Skeletal muscle cell (primary cell): Measurements from ENCODE around the gene DDC.
A peak's percentile ranks its signal among the peaks of the same experiment; 100 is the strongest.
"Not testable (repeated sequence)": the region's sequence is repeated elsewhere in the genome, so short reads cannot be mapped to it uniquely, and the experiment has no call there.

Experiments
- DNase-seq: peaks from one replicate; pipeline ENCODE4 v3.0.0-alpha.2; 2010; ENCODE audit warnings: low read depth
- H3K4me3 ChIP-seq: 2 replicates; pipeline ENCODE4 v1.5.1; 2011; ENCODE audit warnings: low read depth, mild to moderate bottlenecking, control low read depth, low read length, moderate library complexity

Gene DDC

GRCh38 chr7:50470250-50471163, 94.7 kb downstream of the DDC start:
- no peak overlapping the region for H3K4me3 ChIP-seq
- no peak for DNase-seq

- DNase-seq: no peak
- no peak overlapping the region for H3K4me3 ChIP-seq
Observed at GRCh38 chr7:50469181-50469580, 96.0 kb downstream of the DDC start.

GRCh38 chr7:50467817-50468610, 97.2 kb downstream of the DDC start:
- peak; percentile 17 for DNase-seq

GRCh38 chr7:50466815-50467585, 98.2 kb downstream of the DDC start:
- no peak overlapping the region for H3K4me3 ChIP-seq
- no peak for DNase-seq

More at GRCh38 chr7:50467817-50468610, 97.2 kb downstream of the DDC start:
- H3K4me3 ChIP-seq: no peak overlapping the region

- DNase-seq: no peak
- H3K4me3 ChIP-seq: no peak overlapping the region
Observed at GRCh38 chr7:50463035-50463434, 102.2 kb downstream of the DDC start.

GRCh38 chr7:50462361-50462760, 102.8 kb downstream of the DDC start:
- no peak overlapping the region for H3K4me3 ChIP-seq
- DNase-seq: no peak

GRCh38 chr7:50461695-50462094, 103.5 kb downstream of the DDC start:
- no peak for DNase-seq
- no peak overlapping the region for H3K4me3 ChIP-seq

- not testable (repeated sequence) for H3K4me3 ChIP-seq, DNase-seq
Observed at GRCh38 chr7:50459183-50459582, 106.0 kb downstream of the DDC start.

- not testable (repeated sequence) for H3K4me3 ChIP-seq, DNase-seq
Observed at GRCh38 chr7:50458651-50459050, 106.6 kb downstream of the DDC start.

GRCh38 chr7:50456371-50457123, 108.7 kb downstream of the DDC start:
- DNase-seq: no peak
- H3K4me3 ChIP-seq: no peak overlapping the region

GRCh38 chr7:50455658-50456057, 109.5 kb downstream of the DDC start:
- no peak overlapping the region for H3K4me3 ChIP-seq
- DNase-seq: no peak

GRCh38 chr7:50454968-50455367, 110.2 kb downstream of the DDC start:
- DNase-seq: no peak
- no peak overlapping the region for H3K4me3 ChIP-seq

GRCh38 chr7:50450590-50451032, 114.6 kb downstream of the DDC start:
- no peak for DNase-seq

GRCh38 chr7:50449881-50450589, 115.2 kb downstream of the DDC start, which contains the start of gene FIGNL1:
Gene FIGNL1, minus strand, starts transcription at chr7:50450350. Its CDS starts 3,063 bp downstream, at chr7:50447287.
- H3K4me3 ChIP-seq: peak within 1 kb of the TSS; percentile 73
- peak; percentile 49 for DNase-seq

More at GRCh38 chr7:50450590-50451032, 114.6 kb downstream of the DDC start:
- peak overlapping the region; percentile 73 for H3K4me3 ChIP-seq

GRCh38 chr7:50449501-50449880, 115.7 kb downstream of the DDC start:
- peak overlapping the region; percentile 73 for H3K4me3 ChIP-seq
- no peak for DNase-seq

- H3K4me3 ChIP-seq: no peak overlapping the region
- no peak for DNase-seq
Observed at GRCh38 chr7:50448823-50449222, 116.4 kb downstream of the DDC start.

- H3K4me3 ChIP-seq: no peak overlapping the region
- DNase-seq: peak; percentile 80
Observed at GRCh38 chr7:50446542-50446960, 118.7 kb downstream of the DDC start.

- peak; percentile 53 for DNase-seq
- no peak overlapping the region for H3K4me3 ChIP-seq
Observed at GRCh38 chr7:50436133-50436806, 128.9 kb downstream of the DDC start.
